ENCODE measurements around the gene SMYD1.

The SMYD1 gene

DNA sequence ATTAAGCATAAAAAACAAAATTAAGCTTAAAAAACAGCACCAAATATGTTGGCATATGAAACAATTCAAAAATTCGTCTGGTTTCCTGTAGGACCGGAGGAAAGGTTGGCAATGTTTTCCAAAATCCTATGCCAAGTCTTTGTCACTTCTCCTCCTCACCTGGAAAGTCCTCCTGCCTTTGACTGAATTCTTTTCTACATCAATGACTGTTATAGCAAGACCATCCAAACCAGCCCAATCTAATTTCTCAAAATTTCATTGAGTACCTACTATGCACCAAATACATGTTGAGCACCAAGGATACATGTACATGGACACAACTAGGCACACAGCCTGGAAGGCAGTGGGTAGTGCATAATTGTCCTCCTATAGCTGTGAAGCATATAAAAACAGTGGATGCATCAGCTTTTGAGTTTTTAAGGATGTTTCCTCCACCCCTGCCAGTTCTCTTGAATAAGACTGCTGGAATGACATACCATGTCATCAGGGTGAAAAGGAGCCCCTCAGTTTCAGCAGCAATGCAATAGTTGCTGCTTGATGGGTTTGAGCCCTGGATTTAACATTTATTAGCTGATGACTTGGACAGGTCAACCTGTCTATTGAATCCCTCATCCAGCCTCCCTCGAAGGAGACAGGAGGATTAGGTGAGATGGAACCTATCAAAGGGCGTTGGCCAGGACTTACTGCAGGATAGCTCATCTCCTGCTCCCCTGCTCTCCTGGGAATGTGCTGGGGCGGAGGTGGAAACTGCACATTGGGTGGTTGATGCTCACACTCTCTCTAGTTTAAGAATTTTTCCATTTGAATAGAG is 55.7 kb downstream of the SMYD1 start:
- no peak for DNase-seq (ENCODE audit: low read depth)

DNA sequence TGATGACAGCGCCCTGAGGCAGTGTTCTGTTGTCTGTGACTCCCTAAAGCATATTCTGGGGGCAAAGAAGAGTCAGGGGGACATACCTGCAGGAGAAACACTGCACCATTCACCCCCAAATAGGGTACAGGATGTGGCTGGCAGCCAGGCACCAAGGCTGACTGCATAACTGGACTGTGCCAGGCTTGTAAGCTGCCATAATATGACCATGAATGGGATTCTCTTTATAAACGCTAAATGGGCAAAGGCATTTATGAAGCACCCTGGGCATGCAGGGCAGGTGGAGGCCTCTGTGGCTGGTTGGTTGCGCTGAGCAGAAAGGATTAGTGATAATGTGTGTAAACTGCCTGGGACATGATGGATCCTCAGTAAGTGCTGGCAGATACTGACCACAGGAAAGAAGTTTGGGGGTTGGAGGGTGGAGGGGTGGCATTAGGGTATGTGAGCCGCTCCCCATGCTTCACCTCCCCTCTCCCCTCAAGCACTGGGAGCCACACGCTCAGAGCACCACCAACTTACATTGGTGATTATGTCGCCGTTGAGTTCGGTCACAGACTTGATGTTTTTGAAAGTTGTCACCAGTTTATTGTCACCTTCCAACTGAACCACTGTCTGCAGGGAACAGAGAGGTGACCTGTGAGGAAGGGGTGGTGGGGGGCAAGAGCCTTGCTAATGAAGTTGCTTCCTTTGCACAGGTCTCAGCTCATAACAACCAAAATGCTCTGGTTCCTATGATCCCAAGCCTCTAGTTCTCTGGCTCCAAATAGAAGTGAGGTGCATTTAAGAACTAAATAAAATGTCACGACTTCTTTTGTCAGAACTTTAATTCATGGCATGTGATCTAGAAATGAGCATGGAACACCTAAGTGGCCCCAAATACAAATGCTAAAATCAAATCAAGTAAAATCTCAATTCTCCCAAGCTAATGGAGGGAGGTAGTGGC is 56.6 kb downstream of the SMYD1 start:
- DNase-seq (ENCODE audit: low read depth), result no peak

- DNase-seq (ENCODE audit: low read depth), result no peak
Measured at GRCh38 chr2:88125344-88125923, 57.8 kb downstream of the SMYD1 start.

GRCh38 chr2:88125924-88126771 is 58.5 kb downstream of the SMYD1 start:
- no peak for DNase-seq (ENCODE audit: low read depth)

DNA sequence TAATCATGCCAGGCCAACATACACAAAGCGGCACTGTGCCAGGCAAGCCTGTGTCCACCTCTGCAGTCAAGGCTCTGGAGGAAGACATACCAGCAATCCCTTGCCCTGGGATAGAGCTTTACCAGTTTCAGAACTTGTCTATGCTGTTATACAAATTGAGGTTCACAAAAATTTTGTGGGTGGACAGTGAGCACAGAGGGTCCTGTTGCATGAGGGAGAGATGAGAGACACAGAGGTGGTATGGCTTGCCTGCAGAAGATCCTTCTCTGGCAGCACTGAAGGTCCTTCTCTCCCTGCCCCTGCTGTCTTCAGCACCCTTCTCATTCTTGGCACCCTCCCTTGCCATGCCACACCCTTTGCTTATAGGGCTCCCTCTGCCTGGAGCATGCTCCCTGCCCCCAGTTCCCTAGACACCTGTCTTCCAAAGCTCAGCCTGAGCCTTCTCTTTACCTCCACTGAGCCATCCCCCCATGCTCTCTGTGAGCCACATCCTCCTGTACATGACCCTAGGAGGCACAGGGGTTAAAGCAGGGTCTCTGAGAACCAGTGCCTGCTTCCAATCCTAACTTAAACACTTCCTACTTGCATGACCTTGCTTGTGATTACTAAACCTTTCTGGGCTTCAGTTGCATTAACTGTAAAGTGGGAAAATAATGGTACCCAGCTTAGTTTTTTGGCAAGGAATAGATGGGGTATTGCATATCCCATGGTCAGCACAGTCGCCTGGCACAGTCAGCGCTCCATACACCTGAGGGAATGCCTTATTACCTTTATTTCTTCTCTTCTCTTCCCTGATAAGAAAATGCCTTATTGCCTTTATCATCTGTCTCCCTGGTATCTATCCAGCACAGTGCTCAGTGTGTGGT is 59.4 kb downstream of the SMYD1 start:
- DNase-seq (ENCODE audit: low read depth), result no peak

DNA sequence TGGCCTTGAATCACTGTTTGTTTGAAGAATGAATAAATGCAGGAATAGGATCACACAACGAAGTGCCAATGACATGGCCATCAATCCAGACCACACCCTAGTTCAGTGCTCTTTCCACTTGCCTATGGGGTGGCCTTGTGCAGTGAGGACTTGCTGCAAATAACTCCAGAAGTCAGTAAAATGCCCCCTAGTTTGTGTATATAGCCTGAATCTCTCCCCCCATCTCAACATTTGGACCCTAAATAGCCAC is 59.9 kb downstream of the SMYD1 start:
- no peak for DNase-seq (ENCODE audit: low read depth)

DNA sequence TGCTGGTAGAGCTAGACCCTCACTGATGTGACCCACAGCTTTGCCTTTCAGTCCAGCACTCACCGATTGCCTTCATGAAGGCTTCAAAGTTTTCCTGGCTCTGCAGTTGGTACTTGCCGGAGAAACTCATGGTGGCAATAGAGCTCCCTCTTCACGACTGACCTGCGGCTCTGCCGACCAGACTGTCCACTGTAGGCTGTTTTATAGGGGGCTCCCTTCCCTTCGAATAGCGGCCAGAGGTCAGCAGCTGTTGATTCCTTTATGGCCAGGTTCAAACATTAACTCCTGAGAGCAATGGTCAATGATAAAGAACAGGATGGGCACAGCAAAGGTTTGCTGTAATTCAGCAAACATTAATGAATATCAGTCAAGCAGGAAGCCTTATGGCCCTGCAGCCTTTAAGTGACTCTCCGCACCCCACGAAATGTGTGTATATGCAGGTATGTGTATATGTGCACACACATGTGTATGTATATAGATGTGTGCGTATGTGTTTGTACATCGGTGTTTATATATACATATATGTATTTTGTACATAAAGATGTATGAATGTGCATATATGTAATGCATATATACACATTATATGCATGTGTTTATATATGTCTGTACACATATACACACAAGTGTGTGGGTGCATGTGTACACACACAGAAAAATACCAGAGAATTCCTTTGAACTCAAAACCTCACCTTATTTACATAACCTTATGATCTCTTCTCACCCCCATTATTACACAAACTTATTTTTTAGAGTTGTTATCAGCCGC is 60.4 kb downstream of the SMYD1 start, which contains the start of gene FABP1:
TSS of gene FABP1 (minus strand) at position 175 of the 766 bp plus-strand sequence. CDS start at position 130, 45 bp downstream.
- DNase-seq (ENCODE audit: low read depth), result no peak

DNA sequence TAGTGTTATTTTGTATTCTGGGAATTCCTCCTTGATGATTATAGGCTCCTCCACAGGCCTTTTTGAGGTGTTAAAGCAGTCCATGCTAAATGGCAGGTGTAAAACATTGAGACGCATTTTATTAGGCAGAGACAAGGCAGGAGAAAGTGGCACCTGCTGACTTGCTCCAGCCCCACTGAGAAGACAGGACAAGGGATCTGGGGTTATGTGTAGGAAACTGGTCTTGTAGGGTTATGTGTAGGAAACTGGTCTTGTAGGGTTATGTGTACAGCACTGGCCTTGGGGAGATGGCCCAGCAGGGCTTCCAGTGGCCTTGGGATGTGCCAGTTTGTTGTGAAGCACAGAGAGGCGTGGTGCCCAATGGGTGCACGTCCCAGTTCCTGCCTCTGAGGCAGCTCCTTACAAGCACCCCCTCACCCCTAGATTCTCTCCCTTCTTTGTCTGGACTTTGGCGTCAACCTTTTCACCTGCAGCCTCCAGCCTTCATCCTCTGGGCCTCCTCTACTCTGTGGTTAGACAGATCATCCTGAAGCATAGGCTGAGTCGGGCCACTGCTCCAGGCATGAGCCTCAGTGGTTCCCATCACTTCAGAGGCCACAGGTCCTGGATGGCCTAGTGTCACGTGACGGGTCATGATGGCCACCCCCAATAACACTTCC is 61.2 kb downstream of the SMYD1 start:
- DNase-seq (ENCODE audit: low read depth), result no peak

- no peak for DNase-seq (ENCODE audit: low read depth)
Measured at GRCh38 chr2:88129313-88129959, 61.8 kb downstream of the SMYD1 start.

GRCh38 chr2:88131201-88131998 is 63.8 kb downstream of the SMYD1 start:
- DNase-seq (ENCODE audit: low read depth), result no peak

DNA sequence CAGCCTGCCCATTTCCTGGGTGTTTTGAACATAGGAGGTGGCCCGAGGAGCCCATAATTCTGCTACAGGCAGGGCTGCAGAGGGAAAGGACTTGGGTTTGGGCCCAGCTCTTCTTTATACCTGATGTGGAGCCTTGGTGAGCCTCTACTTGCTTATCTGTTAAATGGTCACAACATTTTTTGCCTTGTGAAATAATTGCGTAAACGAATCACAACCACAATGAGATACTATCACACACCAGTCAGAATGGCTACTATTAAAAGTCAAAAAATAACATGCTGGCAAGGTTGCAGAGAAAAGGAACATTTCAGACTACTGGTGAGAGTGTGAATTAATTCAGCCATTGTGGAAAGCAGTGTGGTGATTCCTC is 64.4 kb downstream of the SMYD1 start:
- DNase-seq (ENCODE audit: low read depth), result no peak

- DNase-seq (ENCODE audit: low read depth), result no peak
Measured at GRCh38 chr2:88133875-88134274, 66.2 kb downstream of the SMYD1 start.

DNA sequence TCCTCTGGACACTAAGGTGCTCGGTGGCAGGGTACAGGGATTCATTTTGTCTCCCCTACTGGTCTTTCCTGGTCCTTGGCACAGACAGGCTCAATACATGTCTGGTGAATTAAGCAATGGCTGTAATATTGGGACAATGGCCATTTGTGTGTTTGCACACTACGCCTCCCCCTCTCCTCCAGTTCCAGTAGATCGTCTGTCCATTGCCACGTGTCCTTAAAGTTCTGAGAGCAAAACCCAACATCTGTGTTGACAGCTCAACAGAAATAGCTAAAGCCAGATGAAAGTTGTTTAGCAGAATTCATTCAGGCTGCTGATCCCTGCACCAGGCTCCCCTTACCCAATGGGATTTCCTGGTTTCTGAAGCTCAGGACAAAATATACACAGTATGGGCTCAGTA is 69.2 kb downstream of the SMYD1 start:
- DNase-seq (ENCODE audit: low read depth), result no peak

DNA sequence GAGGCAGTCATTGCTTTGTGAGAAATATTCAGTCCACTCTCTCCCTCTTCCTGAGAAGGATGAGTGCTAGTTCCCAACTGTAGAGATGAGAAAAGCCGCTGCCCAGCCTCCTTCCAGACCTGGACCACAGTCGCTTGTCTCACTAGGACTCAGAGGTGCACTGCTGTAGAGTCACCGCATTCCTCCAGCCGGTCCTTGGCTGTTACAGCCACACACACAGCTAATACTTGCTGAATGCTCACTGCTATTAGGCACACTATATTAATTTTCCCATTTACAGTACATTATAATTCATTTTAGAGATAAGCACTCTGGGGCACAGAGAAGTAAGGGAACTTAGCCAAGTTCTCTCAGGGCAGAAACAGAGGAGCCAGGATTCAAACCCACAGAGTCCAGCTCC is 70.2 kb downstream of the SMYD1 start:
- no peak for DNase-seq (ENCODE audit: low read depth)

- DNase-seq (ENCODE audit: low read depth), result no peak
Measured at GRCh38 chr2:88139203-88139702, 71.6 kb downstream of the SMYD1 start.

- DNase-seq (ENCODE audit: low read depth), result no peak
Measured at GRCh38 chr2:88139804-88140203, 72.2 kb downstream of the SMYD1 start.

DNA sequence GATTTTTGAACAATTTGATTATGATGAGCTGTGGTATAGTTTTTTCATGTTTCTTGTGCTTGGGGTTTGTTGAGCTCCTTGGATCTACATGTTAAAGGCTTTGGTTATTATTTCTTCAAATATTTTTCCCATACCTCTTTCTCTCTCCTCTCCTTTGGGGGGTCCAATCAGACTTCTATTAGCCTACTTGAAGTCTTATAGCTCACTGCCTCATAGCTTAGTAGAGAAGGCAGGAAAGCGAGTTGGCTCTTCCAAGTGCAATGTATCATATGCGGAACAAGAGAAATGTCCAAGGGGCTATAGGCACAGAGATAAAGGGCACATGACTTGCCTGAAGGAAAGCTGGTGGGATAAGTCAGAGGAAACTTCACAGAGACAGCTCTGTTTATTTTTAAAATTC is 74.3 kb downstream of the SMYD1 start:
- DNase-seq (ENCODE audit: low read depth), result no peak

DNA sequence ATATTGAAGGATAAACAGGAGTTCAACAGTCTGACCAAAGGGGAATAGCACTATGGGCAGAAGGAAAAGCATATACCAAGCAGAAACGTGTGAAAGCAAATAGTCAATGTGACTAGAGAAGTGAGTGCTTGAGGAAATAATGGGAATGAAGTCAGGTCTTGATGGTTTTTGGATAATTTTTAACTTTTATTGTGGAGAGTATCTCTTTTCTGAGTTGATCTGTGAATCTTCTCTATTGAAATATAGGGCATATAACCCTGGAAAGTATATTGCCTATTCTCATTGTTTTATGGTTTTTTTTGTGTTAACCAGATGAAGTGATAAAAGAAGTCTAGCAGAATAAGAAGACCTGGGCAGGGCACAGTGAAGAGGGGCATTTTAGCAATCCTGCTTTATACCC is 76.6 kb downstream of the SMYD1 start:
- DNase-seq (ENCODE audit: low read depth), result no peak

Data from activated gamma-delta T cell treated with anti-CD3 and anti-CD28 coated beads, Interleukin-2, amount 50 U/mL, for 16 hours (primary cell).